LNCAP (cell line): ENCODE results near the gene TRHDE.

Experiments used
- TF ChIP-seq, protein P1 (sequence below): fragments of 450-650 bp; IDR thresholded peaks from 2 replicates; pipeline ENCODE4 v1.5.1; 2017; ENCODE audit warnings: mild to moderate bottlenecking

Gene TRHDE

DNA sequence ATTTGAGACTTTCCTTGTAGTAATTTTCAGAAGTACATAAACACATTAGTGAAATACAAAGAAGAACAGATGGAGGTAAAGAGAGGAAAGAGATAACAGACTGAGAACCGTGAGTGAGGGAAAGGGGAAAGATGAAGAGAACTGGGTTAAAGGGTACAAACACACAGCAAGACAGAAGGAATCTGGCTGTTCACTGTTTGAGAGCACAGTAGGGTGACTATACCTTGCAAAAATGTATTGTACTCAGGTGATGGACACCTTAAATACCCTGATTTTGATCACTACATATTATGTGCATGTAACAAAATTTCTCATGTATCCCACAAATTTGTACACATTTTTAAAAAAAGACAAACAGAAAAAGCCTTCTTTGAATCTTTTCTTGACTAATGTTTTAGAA, 2.7 kb upstream of the TRHDE start:
- TF ChIP-seq, protein P1, sequence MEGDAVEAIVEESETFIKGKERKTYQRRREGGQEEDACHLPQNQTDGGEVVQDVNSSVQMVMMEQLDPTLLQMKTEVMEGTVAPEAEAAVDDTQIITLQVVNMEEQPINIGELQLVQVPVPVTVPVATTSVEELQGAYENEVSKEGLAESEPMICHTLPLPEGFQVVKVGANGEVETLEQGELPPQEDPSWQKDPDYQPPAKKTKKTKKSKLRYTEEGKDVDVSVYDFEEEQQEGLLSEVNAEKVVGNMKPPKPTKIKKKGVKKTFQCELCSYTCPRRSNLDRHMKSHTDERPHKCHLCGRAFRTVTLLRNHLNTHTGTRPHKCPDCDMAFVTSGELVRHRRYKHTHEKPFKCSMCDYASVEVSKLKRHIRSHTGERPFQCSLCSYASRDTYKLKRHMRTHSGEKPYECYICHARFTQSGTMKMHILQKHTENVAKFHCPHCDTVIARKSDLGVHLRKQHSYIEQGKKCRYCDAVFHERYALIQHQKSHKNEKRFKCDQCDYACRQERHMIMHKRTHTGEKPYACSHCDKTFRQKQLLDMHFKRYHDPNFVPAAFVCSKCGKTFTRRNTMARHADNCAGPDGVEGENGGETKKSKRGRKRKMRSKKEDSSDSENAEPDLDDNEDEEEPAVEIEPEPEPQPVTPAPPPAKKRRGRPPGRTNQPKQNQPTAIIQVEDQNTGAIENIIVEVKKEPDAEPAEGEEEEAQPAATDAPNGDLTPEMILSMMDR = no peak

DNA sequence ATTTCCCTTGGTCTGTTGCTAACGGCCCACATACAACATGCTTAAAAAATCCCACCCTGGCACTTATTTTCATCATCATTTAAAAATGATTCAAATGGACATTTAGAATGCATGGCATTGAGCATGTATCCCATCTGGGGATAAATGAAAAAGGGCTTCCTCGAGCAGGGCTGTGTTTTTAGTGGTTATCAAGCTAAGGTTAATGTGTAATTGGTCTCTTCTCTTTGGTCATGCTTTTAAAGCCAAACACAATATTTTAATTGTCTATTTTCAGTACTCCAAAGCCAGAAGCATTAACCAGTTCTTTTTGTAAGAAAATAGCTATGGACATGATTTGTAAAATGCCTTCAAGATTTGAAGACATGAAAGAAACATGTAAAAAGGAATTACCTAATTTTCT, 1.9 kb upstream of the TRHDE start:
- TF ChIP-seq, protein P1 = no peak

DNA sequence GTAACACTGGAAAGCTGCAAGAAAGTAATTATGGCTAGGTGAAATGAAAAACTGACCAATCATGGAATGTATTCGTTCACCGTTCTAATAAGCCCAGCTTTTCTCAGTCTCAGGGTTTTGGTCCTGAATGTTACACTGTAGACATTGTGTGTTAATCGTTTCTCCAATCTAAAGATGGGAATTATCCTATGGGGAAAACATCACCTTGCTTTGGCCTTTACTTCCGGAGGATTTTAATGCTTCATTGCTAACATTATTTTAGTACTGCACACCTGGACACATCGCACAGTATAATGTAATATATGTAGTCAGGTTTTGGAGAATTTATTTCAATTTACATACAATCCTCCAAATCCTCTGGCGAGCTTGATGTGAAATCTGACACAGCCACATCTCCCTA, 1.2 kb upstream of the TRHDE start:
- TF ChIP-seq, protein P1 = no peak

DNA sequence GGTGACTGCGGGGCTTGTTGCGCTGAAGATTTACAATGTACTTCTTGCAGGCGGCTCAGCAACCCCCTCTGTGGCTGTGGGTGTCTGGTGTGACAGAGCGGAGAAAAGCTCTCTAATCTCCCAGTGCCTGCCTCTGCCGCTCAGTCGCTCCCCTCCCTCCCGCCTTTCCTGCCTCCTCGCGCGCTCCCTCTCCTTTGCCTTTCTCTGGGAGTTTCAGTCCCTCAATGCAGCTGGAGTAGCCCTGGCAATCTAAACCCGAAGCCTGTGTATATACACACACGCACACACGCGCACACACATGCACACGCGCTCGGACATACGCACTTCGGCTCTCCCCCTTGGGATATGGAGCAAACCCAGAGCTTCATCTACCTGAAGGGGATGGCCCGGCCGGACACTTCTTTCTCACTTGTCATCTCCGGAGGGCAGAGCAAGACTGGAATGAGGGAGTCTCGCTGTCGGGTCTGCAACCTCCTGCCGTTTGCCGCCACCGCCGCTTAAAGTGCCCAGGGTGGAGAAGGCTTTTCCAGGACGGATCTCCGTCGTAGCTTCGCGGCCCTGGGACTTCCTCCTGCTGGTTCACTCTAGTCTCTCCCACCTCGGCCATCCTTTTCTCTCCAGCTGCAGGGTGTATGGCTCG, 599 bp upstream of the TRHDE start:
- TF ChIP-seq, protein P1 = no peak

DNA sequence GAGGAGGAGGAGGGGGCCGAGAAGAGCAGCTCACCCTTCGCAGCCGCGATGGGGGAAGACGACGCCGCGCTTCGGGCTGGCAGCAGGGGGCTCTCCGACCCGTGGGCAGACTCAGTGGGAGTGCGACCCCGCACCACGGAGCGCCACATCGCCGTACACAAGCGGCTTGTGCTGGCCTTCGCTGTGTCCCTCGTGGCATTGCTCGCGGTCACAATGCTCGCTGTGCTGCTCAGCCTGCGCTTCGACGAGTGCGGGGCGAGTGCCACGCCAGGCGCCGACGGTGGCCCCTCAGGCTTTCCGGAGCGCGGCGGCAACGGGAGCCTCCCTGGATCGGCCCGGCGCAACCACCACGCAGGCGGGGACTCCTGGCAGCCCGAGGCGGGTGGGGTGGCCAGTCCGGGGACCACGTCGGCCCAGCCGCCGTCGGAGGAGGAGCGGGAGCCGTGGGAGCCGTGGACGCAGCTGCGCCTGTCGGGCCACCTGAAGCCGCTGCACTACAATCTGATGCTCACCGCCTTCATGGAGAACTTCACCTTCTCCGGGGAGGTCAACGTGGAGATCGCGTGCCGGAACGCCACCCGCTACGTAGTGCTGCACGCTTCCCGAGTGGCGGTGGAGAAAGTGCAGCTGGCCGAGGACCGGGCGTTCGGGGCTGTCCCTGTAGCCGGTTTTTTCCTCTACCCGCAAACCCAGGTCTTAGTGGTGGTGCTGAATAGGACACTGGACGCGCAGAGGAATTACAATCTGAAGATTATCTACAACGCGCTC, 745 bp downstream of the TRHDE start:
- TF ChIP-seq, protein P1 = no peak

DNA sequence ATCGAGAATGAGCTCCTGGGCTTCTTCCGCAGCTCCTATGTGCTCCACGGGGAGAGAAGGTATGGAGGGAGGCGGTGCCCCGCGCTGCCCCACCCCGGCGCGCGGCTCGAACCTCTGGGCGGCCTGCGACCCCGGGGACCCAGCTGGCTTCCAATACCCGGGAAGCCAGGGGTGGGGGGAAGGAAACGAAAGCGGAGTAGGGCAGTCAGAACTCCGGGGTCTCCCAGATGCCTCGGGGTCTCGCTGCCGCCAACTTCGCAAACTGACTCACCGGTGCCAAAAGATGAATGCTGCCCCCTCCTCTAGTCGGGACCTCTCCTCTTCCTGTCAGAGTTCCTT, 1.3 kb downstream of the TRHDE start:
- TF ChIP-seq, protein P1 = no peak

DNA sequence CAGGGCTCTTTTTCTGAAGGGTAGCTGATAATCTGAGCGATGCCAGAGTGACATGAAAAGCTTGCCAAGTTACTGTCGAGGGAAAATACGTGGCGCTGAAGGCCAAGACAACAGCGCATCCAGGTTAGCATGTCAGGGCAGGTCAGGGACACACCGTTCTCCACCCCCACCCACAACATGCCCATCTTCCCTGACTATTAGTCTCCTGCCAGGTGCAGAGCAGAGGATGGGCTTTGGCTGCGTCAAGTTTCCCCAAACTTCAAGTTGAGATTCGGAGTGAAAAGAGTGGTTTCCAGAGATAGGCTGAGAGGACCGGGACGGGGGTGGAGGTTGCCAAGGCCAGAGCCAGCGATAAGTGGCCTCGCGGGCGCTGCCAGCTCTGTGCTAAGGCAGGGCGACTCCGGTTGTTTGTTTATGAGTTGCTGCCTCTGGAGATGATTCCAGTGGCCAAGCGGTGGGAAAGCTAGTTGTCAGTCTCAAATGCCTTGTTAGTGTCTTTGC, 1.7 kb downstream of the TRHDE start:
- TF ChIP-seq, protein P1 = no peak
